OCI-LY3 (cell line): ENCODE results near the gene CPM.
"Not testable (repeated sequence)": the region's sequence is repeated elsewhere in the genome, so short reads cannot be mapped to it uniquely, and the experiment has no call there.

Experiments
- H2AFZ ChIP-seq: fragments of 200-600, 300-600 bp; shearing (Covaris generic); 2 replicates; pipeline ENCODE4 v1.6.0; 2014; ENCODE audit warnings: antibody characterized with exemption, low read depth, low read length
- H3K27ac ChIP-seq: fragments of 200-600, 300-600 bp; sonication (generic); 2 replicates; pipeline ENCODE4 v1.5.1; 2014; ENCODE audit warnings: mild to moderate bottlenecking, low read length, moderate library complexity, mixed read lengths
- H3K27me3 ChIP-seq: fragments of 200-600, 300-600 bp; sonication (generic); 2 replicates; pipeline ENCODE4 v1.6.1; 2014; ENCODE audit warnings: low read depth, low read length, mixed read lengths
- H3K36me3 ChIP-seq: fragments of 200-600, 300-600 bp; sonication (generic); replicated peaks from 2 replicates; pipeline ENCODE3; 2014; ENCODE audit warnings: low read depth, low read length, mixed read lengths
- H3K4me1 ChIP-seq: fragments of 300-600, 200-600 bp; sonication (generic); 2 replicates; pipeline ENCODE4 v1.6.1; 2014; ENCODE audit warnings: low read length, mixed read lengths
- H3K4me2 ChIP-seq: fragments of 200-600, 300-600 bp; sonication (generic); 2 replicates; pipeline ENCODE4 v1.6.1; 2014; ENCODE audit warnings: low read length, mixed read lengths
- H3K4me3 ChIP-seq: fragments of 300-600, 200-600 bp; sonication (generic); 2 replicates; pipeline ENCODE4 v1.5.1; 2014; ENCODE audit warnings: antibody characterized with exemption, mild to moderate bottlenecking, low read length, moderate library complexity
- H3K79me2 ChIP-seq: fragments of 300-600, 200-600 bp; shearing (Covaris generic); 2 replicates; pipeline ENCODE4 v1.6.1; 2014; ENCODE audit warnings: mild to moderate bottlenecking, low read length, mixed read lengths
- H3K9ac ChIP-seq: fragments of 300-600, 200-600 bp; shearing (Covaris generic); 2 replicates; pipeline ENCODE4 v1.6.0; 2014; ENCODE audit warnings: mild to moderate bottlenecking, low read length, moderate library complexity
- H3K9me3 ChIP-seq: fragments of 200-600, 300-600 bp; shearing (Covaris generic); 2 replicates; pipeline ENCODE4 v1.6.1; 2014; ENCODE audit warnings: low read length, mixed read lengths; ENCODE audit not compliant: insufficient read depth
- H4K20me1 ChIP-seq: fragments of 200-600, 300-600 bp; sonication (generic); 2 replicates; pipeline ENCODE4 v1.6.1; 2016; ENCODE audit warnings: low read length, mixed read lengths; ENCODE audit not compliant: insufficient read depth
- CTCF ChIP-seq: fragments of 200-600, 300-600 bp; sonication (generic); IDR thresholded peaks from 2 replicates; pipeline ENCODE4 v1.5.1; 2014; ENCODE audit warnings: antibody characterized with exemption, low read length, low read depth
- EZH2phosphoT487 ChIP-seq: fragments of 200-600 bp; shearing (Covaris generic); IDR thresholded peaks from 2 replicates; pipeline ENCODE4 v1.6.1; 2018; ENCODE audit warnings: antibody characterized with exemption, mixed run types, low read depth

The CPM gene

GRCh38 chr12:68842123-68842522, 90.8 kb downstream of the CPM start:
- H2AFZ ChIP-seq = no peak overlapping the region
- H3K9ac ChIP-seq = no peak overlapping the region
- no peaks in the 10 kb centered on the region for H3K4me1 ChIP-seq
- no peak overlapping the region for H3K4me2 ChIP-seq
- H3K27ac ChIP-seq = no peak overlapping the region
- no peak for TF ChIP-seq EZH2phosphoT487
- no peak for TF ChIP-seq CTCF
- peaks cover 29% of the 10 kb centered on the region for H4K20me1 ChIP-seq
- no peaks in the 10 kb centered on the region for H3K27me3 ChIP-seq
- H3K9me3 ChIP-seq = no peaks in the 10 kb centered on the region
- H3K4me3 ChIP-seq = no peak overlapping the region
- peaks cover 62% of the 10 kb centered on the region for H3K36me3 ChIP-seq
- H3K79me2 ChIP-seq = peaks cover 27% of the 10 kb centered on the region

- peaks cover 29% of the 10 kb centered on the region for H3K79me2 ChIP-seq
- TF ChIP-seq CTCF (no peak), EZH2phosphoT487 (no peak)
- H3K27ac ChIP-seq = no peak overlapping the region
- no peaks in the 10 kb centered on the region for H3K27me3 ChIP-seq
- no peaks in the 10 kb centered on the region for H3K4me1 ChIP-seq
- H3K4me2 ChIP-seq = no peak overlapping the region
- H3K9ac ChIP-seq = no peak overlapping the region
- H2AFZ ChIP-seq = no peak overlapping the region
- H3K9me3 ChIP-seq = no peaks in the 10 kb centered on the region
- peaks cover 63% of the 10 kb centered on the region for H3K36me3 ChIP-seq
- peaks cover 29% of the 10 kb centered on the region for H4K20me1 ChIP-seq
- no peak overlapping the region for H3K4me3 ChIP-seq
Measured at GRCh38 chr12:68841717-68842116, 91.3 kb downstream of the CPM start.

GRCh38 chr12:68841175-68841574, 91.8 kb downstream of the CPM start:
- peaks cover 29% of the 10 kb centered on the region for H3K79me2 ChIP-seq
- H3K9me3 ChIP-seq, H3K27me3 ChIP-seq, H2AFZ ChIP-seq, H3K4me3 ChIP-seq, H3K4me2 ChIP-seq, H3K9ac ChIP-seq, H3K27ac ChIP-seq, H3K4me1 ChIP-seq: not testable (repeated sequence)
- H3K36me3 ChIP-seq = peaks cover 63% of the 10 kb centered on the region
- H4K20me1 ChIP-seq = peaks cover 29% of the 10 kb centered on the region

GRCh38 chr12:68839183-68840147, 93.5 kb downstream of the CPM start:
- Histone ChIP-seq H3K4me2 (no peak overlapping the region), H3K9ac (no peak overlapping the region), H3K9me3 (no peaks in the 10 kb centered on the region), H3K27me3 (no peaks in the 10 kb centered on the region), H3K4me1 (no peaks in the 10 kb centered on the region), H3K36me3 (peaks cover 61% of the 10 kb centered on the region), H3K27ac (no peak overlapping the region), H2AFZ (no peak overlapping the region), H4K20me1 (peaks cover 34% of the 10 kb centered on the region), H3K4me3 (no peak overlapping the region), H3K79me2 (peaks cover 33% of the 10 kb centered on the region)
- TF ChIP-seq EZH2phosphoT487 (no peak), CTCF (no peak)
